ENCODE measurements around the gene SLC35F6.
A peak's percentile ranks its signal among the peaks of the same experiment; 100 is the strongest.
"Not testable (repeated sequence)": the region's sequence is repeated elsewhere in the genome, so short reads cannot be mapped to it uniquely, and the experiment has no call there.

The SLC35F6 gene

DNA sequence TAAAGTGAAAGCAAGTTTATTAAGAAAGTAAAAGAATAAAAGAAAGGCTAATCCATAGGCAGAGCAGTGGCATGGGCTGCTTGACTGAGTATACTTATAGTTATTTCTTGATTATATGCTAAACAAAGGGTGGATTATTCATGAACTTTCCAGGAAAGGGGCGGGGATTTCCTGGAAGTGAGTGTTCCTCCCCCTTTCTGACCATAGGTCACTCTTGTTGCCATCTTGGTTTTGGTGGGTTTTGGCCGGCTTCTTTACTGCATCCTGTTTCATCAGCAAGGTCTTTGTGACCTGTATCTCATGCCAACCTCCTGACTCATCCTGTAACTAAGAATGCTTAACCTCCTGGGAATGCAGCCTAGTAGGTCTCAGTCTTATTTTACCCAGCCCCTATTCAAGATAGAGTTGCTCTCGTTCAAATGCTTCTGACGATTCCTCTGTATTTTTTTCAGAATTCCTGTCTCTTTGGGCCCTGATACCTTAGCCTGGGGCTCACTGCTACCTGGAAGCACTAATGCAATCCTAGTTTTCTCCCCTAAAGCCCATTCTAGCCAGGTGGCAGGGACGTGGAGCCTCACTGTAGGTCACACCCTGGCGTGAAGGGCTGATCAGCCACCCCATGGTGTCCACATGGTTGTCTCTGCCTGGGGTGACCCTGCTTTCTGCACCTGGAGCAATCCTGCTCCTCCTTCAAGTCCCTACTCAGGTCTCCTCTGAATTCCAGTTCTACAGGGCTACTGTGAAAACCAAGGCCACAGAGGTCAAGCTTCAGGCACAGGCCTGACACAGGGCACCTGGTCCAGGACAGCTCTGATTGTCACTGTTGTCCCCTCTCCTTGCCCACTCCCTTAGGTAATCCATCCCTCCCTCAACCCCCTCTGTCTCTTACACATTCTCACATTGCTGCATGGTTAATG, 6.0 kb upstream of the SLC35F6 start:
- DNase-seq = no peak

DNA sequence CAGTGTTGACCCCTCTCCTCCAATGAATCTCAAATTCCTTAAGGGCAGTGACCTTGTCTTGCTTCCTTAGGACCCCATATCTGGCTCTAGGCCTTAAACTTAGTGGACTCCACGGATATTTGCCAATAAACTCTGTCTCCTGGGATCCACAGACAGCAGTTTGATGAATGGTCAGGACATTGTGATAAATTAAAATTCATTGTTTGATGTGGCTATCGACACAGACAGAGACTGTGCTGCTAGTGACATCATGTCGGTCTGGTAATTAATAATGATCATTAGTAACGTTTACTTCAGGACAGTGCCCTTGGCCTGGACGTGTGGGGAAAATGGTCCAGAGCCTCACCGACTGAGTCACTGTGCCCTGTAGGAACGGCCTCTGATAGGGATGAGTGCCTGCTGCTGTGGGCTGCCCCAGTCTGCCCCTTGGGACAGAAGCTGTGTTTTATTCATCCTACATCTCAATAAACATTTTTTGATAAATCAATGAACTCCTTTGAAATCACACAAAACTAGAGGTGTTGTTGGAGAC, 5.2 kb upstream of the SLC35F6 start:
- no peak for DNase-seq

DNA sequence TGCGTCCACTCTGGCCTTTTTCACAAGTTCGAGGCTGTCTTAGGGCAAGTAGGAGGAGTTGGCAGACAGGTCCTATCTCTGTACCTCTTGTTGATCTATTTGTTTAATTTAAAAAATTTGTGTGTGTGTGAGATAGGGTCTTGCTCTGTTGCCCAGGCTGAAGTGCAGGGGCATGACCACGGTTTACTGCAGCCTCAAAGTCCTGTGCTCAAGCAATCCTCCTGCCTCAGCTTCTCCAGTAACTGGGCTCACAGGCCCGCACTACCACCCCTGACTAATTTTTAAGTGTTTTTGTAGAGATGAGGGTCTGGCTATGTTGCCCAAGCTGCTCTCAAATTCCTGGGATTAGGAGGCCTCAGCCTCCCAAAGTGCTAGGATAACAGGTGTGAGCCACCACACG, 4.2 kb upstream of the SLC35F6 start:
- no peak for DNase-seq

DNA sequence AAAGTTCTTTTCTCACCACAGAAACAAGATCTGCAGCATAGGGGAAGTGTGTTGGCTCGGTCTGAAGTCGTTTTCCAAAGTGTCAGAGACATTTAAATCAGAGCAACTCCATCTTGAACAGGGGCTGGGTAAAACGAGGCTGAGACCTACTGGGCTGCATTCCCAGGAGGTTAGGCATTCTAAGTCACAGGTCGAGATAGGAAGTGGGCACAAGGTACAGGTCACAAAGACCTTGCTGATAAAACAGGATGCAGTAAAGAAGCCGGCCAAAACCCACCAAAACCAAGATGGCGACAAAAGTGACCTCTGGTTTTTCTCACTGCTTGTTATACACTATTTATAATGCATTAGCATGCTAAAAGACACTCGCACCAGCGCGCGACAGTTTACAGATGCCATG, 3.1 kb upstream of the SLC35F6 start:
- DNase-seq = not testable (repeated sequence)

DNA sequence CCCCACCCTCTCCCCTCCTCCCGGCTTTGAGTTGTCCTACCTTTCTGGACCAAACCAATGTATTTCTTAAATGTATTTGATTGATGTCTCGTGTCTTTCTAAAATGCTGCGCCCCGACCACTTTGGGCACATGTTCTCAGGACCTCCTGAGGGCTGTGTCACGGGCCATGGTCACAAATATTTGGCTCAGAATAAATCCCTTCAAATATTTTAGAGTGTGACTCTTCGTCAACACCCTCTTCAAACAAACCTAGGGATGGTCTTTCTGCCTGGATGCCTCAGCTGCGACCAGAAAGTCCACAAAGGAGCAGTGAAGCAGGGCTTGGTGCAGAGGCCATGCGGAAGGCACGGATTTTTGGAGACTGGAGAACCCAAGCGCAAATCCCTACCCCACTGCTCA, 1.1 kb upstream of the SLC35F6 start:
- DNase-seq = no peak

DNA sequence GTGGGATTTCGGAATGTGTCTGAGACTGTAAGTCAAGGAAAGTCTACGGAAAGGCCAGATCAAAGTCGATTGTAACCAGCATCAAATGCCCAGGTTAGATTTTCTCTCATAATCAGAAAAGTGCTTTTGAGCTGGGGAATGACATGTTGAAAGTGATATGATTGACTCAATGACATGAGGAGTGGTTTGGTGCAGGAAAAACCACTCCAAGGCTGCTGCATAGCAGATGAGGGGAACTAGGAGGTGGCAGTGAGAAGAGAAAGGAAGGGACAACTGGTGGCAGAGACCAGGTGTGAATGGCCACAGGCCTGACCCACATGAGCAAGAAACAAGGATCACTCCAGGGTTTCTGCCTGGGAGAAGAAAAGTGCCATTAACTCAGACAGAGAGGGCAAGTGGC, 822 bp downstream of the SLC35F6 start:
- DNase-seq = no peak

DNA sequence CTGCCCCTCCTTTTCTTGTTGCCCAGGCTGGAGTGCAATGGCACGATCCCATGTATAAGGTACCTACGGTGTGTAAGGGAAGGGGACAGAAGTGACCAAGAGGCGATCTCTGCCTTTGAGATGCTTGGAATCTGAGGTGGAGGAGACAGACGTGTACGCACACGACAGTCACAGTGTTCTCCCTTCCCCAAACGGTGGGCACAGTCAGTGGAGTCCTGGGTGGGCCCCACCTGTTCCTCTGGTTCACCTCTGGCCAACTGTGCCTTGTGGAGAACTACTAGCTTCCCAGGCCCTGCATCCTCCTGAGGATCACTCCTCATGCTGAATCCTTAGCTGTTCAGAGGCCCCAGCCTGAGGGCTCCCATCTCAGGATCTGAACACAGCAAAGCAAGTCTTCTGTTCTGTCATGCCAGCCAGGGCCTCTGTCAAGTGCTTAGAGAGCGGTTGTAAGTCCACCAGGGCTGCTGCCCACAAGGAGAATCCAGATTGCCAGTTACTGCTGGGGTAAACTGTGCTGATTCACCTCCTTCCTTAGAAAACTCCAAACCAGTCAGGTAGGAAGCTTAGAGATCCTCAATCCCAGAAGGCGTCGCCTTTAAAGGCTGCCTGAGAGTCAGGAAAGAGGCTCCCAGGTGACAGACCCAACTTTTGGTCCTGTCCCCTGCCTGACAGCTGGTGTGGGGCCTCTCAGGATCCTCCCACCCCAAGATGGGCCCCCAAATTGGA, 1.6 kb downstream of the SLC35F6 start:
- DNase-seq = no peak

DNA sequence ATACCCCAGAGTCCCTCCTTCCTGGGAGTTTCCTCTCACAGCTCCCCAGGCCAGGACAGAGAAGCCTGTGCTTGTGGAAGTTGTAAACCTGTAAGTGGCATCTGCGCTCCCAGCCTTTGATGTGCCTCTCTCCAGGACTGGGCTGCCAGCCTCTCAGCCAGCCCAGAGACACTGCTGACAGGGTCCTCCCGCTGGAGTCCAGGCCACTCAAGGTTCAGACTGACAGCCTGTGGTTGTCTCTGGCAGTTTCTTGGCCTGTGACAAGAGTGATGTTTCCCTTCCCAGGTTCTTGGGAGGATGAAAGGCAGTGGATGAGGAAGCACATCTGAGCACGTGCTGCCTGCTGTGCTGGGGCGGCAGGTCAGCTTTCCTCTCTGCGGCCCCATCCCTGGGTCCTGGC, 3.0 kb downstream of the SLC35F6 start:
- no peak for DNase-seq

DNA sequence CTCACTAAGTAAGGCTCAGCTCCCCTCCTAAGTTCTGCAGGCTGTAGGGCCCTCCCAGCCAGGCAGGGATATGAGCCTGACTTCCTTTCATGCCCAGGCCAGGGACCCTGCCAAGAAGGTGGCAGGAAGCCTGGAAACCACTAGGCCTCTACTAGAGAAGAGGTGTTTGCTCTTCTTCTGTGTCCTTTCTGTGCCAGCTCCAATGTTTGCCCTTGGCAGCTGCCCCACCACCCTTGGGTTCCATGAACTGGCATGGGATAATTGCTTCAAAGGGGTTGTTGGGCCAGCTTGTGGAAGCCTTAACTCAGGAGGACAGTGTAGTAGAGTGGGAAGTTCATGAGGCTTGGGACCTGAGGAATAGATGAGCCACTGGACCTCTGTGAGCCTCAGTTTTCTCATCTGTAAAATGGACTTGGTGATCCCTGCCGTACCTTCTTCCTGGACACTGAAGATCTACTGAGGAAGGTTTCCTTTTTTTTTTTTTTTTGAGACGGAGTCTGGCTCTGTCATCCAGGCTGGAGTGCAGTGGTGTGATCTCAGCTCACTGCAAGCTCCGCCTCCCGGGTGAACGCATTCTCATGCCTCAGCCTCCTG, 3.9 kb downstream of the SLC35F6 start:
- DNase-seq = no peak

DNA sequence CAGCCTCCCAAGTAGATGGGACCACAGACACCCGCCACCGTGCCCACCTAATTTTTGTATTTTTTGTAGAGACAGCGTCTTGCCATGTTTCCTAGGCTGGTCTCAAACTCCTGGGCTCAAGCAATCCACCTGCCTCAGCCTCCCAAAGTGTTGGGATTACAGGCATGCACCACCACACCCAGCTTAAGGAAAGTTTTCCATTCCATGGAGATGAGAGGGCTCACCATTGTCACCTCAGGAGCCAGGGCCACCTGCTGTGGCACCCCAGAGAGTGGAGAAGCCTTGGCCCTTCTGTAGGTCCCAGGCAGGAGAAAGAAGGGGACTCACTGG, 4.6 kb downstream of the SLC35F6 start:
- DNase-seq = no peak

DNA sequence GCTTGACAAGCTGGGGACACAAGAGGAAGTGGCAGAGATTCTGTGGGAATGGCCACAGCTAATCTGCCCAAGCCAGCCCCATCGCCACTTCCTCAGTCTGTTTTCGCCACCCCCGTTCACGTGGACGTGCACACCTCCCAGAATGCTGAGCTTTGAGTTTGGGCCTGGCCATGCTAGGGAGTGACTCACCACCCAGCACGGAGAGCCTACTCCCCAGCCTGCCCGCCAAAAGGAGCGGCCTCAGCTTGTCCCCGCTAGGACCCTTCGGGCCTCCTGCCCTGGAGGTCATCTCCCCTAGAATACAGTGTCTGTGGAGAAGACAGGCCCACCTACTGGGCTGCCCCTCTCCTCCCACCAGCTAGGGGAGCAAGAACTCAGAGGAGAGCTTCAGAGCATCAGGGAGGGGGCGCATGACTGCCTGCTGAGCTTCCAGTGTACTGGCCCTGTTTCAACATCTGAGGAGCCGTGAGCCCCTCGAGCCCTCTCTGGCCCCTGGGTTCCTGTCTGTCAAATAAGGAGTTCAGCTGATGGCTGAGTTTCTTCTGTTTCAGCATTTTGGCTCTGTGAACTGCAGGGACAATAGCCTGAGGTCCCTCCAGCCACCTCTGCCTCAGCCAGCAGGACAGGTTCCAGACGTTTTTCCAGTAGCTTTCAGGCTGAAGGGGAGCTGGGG, 5.1 kb downstream of the SLC35F6 start:
- DNase-seq = peak; percentile 31 to 73

DNA sequence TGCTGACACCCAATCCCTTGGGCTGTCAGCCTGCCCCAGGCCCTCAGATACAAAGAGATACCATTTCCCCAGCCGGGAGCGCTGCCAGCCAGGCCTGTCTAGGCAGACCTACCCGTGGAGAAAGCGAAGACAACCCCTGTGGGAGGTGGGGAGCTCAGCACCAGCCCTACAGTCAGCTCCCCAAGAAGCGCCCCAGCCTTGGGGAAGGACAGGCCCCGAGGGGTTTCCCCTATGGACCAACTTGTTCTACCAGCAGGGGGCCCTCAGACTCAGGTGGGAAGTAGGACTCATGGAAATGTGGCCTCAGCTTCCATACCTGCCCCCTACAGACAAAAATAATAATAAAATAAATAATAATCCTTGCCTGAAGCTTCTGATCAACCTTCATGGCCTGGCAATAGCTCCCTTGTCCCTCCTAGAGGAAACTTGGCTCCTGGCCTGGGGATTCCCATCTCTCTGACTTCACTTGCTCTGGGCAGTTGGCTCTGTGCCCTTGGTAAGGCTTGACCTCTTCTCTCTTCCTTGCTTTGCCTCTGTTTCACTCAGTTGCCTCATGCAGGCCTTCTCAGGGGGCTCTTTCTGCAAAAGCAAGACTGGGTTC, 7.0 kb downstream of the SLC35F6 start:
- peak in 1 of 2 donors; percentile 28 for DNase-seq

DNA sequence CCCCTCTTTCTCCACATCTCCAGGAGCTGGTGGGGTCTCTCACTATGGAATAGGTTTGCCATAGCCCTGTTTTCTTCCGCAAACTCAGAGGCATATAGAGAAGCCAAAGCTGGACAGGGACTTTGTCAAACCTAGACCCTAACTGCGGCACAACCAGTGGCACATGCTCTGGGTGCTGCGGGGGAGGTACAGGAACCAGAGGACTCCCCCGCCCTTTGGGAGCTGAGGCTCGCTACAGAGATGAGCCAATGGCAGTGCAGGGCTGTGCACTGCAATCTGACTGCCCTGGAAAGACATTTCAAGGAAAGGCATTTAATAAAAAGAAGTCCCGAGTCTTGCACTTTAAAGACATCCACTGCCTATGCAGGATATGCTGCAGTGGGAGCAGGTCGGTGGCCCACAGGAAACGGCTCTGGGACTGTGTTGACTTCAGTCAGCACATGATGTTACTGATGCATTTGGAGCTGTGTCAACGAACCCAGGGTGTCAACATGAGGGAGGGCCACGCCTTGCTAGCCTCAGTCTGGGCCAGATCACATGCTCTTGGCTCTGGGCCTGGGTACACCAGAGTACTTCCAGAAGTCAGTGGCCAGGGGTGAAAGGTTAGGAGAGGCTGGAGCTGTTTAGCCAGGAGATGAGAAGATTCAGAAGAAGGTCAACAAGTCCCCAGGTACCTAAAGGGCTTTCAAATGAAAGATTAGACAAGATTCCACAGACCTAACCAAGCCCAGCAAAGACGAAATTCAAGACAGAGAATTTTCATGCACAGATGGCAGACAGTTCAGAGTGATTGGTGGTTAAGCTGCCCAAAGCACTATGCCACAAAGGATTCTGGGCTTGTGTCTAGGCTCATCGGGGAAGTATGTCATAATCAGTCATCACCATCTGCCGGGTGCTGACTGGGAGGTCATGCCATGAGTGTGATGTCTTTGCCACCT, 8.2 kb downstream of the SLC35F6 start:
- peak; percentile 19 to 32 for DNase-seq

DNA sequence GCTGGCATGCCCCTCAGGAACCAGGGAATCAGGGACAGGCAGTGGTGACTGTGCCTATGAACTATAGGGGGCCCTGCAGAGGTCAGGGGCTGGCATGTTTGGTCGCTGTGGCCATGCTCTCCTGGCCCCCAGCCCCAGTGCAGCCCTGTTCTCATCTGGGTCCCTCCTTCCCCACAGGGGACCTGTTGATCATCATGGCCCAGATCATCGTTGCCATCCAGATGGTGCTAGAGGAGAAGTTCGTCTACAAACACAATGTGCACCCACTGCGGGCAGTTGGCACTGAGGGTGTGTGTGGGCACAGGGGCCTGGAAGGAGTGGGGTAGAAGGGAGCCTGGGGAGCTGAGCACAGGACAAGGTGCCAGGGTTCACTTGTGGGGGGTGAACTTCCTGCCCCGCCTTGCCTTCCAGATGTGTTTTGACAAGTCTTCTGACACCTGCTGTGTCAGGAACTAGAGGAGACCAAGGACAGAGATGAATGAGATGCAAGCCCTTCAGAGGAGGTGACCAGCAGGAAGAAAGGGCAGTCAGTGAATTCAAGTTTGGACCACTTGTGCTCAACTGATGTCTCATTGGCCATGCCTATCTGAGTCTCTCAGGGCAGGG, 12.2 kb downstream of the SLC35F6 start:
- DNase-seq = no peak

DNA sequence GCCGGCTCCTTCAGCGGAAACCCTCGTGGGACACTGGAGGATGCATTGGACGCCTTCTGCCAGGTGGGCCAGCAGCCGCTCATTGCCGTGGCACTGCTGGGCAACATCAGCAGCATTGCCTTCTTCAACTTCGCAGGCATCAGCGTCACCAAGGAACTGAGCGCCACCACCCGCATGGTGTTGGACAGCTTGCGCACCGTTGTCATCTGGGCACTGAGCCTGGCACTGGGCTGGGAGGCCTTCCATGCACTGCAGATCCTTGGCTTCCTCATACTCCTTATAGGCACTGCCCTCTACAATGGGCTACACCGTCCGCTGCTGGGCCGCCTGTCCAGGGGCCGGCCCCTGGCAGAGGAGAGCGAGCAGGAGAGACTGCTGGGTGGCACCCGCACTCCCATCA, 14.0 kb downstream of the SLC35F6 start:
- no peak for DNase-seq

DNA sequence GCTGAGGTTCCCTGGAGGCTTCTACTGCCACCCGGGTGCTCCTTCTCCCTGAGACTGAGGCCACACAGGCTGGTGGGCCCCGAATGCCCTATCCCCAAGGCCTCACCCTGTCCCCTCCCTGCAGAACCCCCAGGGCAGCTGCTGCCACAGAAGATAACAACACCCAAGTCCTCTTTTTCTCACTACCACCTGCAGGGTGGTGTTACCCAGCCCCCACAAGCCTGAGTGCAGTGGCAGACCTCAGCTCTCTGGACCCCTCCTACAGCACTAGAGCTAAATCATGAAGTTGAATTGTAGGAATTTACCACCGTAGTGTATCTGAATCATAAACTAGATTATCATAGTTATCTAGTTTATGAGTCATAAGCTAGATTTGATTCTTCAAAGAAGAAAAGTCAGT, 14.4 kb downstream of the SLC35F6 start:
- no peak for DNase-seq

DNA sequence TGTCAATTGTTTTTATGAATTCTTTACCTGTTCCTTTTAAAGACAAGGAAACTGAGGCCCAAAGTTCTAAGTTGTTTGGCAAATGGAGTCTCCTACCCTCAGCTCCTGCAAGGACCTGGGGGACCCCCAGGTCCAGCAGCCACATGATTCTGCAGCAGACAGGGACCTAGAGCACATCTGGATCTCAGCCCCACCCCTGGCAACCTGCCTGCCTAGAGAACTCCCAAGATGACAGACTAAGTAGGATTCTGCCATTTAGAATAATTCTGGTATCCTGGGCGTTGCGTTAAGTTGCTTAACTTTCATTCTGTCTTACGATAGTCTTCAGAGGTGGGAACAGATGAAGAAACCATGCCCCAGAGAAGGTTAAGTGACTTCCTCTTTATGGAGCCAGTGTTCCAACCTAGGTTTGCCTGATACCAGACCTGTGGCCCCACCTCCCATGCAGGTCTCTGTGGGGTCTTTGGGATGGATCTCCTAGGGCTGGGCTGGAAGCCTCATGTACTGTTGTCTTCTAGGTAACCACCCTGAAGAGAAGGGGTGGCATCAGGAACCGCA, 16.2 kb downstream of the SLC35F6 start:
- no peak for DNase-seq

DNA sequence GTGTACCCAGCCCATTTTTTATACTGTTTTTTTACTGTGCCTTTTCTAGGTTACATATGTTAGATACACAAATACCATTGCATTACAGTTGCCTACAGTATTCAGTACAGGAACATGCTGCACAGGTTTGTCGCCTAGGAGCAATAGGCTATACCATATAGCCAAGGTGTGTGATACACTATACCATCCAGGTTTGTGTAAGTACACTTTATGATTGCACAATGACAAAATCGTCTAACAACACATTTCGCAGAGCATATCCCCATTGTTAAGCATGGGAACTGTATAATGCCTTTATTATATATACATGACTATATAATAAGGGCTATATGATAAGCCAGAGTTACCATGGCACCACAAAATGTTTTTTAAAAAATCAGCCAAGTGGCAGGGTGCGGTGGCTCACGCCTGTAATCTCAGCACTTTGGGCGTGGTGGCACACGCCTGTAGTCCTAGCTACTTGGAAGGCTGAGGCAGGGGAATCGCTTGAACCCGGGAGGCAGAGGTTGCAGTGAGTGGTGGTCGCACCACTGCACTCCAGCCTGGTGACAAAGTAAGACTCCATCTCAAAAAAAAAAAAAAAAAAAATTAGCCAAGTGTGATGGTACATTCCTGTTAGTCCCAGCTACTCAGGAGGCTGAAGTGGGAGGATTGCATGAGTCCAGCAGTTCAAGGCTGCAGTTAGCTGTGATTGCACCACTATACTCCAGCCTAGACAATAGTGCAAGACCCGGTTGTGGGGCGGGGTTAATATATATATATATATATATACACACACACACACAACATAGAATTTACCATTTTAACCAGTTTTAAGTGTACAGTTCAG, 19.0 kb downstream of the SLC35F6 start:
- DNase-seq = no peak

DNA sequence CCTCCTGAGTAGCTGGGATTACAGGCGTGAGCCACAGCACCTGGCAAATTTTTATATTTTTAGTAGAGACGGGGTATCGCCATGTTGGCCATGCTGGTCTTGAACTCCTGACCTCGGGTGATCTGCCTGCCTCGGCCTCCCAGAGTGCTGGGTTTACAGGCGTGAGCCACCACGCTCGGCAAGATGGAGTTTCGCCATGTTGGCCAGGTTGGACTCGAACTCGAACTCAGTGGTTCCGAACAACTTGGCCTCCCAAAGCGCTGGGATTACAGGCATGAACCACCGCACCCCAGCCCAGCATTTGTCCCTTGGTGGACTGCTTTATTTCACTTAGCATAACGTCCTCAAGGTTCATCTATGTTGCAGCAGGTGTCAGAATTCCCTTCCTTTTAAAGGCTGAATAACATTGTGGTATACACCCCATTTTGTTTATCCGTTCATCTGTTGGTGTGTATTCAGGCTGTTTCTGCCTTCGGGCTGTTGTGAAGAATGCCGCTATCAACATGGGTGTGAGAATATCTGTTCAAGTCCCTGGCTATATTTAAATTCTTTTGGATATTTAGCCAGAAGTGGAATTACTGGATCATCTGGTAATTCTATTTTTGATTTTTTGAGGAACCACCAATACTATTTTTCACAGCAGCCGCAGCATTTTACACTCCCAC, 20.6 kb downstream of the SLC35F6 start:
- DNase-seq = no peak
